GM18519 (cell line): ENCODE results near the gene NAV1.

Source experiments
- ATAC-seq: cut with Tn5 transposase; IDR thresholded peaks from one replicate; pipeline ENCODE4 v1.9.1; 2021; ENCODE audit warnings: mild to moderate bottlenecking, moderate library complexity; ENCODE audit not compliant: unreplicated experiment, low FRiP score

NAV1 gene

GRCh38 chr1:201503397-201504176, 35.3 kb upstream of the NAV1 start:
- ATAC-seq: no peak

GRCh38 chr1:201504179-201504631, 34.7 kb upstream of the NAV1 start:
- ATAC-seq: no peak

GRCh38 chr1:201504799-201505502, 34.0 kb upstream of the NAV1 start:
- no peak for ATAC-seq

- no peak for ATAC-seq
These were observed 33.4 kb upstream of the NAV1 start for GRCh38 chr1:201505503-201505890.

- no peak for ATAC-seq
These were observed 32.8 kb upstream of the NAV1 start for GRCh38 chr1:201506092-201506491.

- peak; percentile 87 for ATAC-seq
These were observed 32.2 kb upstream of the NAV1 start, which contains the start of gene CSRP1 for GRCh38 chr1:201506557-201507359. Gene CSRP1 (minus strand): TSS chr1:201507123. CDS start chr1:201496303, 10,820 bp downstream.

- no peak for ATAC-seq
These were observed 31.6 kb upstream of the NAV1 start for GRCh38 chr1:201507360-201507675.

GRCh38 chr1:201508809-201509208, 30.1 kb upstream of the NAV1 start:
- ATAC-seq: no peak

GRCh38 chr1:201509601-201510374, 29.1 kb upstream of the NAV1 start:
- ATAC-seq: no peak

- no peak for ATAC-seq
These were observed 28.2 kb upstream of the NAV1 start for GRCh38 chr1:201510734-201511133.

- ATAC-seq: no peak
These were observed 27.5 kb upstream of the NAV1 start for GRCh38 chr1:201511396-201511940.

- ATAC-seq: no peak
These were observed 26.9 kb upstream of the NAV1 start for GRCh38 chr1:201511941-201512539.

GRCh38 chr1:201513498-201514243, 25.3 kb upstream of the NAV1 start:
- no peak for ATAC-seq

- no peak for ATAC-seq
These were observed 24.5 kb upstream of the NAV1 start for GRCh38 chr1:201514466-201514865.

GRCh38 chr1:201515062-201515750, 23.7 kb upstream of the NAV1 start:
- ATAC-seq: no peak

GRCh38 chr1:201515895-201516294, 23.0 kb upstream of the NAV1 start:
- no peak for ATAC-seq

- ATAC-seq: no peak
These were observed 22.3 kb upstream of the NAV1 start for GRCh38 chr1:201516511-201517127.

GRCh38 chr1:201517631-201518030, 21.3 kb upstream of the NAV1 start:
- no peak for ATAC-seq
